DMS79 (cell line): ENCODE measurements around the gene ATP4B.

Experiments
- DNase-seq: peaks from one replicate; lab custom pipeline; 2025; lab: John Stamatoyannopoulos, UW

Gene ATP4B

DNA sequence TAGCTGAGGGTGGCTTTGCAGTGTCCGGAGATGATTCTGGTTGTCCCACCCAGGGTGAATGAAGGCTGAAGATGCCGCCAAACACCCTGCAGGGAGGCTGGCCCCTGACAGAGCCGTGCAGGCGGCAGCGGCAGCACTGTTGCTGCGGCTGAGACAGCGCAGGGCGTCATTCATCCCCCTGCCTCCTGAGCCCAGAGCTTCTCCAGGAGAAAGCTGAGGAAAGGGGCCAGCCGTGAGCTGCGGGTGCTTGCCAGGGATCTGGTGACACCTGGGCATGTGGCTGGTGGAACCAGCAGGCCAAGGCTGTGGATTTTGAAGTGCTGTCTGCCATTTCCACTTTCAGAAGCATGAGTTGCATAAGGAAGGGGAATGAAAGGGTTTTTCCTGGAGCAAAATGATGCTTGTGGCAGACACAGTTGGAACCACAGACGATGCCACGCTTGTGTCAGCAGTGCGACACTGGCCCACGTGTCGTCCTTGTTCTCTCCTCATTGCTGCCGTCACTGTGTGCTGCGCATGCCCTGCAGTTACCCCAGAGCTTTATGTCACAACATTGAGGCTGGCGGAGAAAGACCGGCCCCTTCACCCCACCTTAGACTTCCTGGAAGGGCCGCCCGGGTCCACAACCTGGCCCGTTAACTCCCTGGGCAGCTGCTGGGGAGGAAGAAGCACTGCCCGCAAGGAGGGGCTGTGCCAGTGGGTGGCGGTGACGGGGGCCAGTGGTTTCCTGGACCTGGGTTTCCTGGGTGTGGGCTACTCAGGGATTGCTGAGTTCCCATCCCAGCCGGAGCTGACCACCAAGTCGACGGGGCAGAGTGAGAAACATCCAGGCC lies 50.7 kb downstream of the ATP4B start:
- no peak for DNase-seq

DNA sequence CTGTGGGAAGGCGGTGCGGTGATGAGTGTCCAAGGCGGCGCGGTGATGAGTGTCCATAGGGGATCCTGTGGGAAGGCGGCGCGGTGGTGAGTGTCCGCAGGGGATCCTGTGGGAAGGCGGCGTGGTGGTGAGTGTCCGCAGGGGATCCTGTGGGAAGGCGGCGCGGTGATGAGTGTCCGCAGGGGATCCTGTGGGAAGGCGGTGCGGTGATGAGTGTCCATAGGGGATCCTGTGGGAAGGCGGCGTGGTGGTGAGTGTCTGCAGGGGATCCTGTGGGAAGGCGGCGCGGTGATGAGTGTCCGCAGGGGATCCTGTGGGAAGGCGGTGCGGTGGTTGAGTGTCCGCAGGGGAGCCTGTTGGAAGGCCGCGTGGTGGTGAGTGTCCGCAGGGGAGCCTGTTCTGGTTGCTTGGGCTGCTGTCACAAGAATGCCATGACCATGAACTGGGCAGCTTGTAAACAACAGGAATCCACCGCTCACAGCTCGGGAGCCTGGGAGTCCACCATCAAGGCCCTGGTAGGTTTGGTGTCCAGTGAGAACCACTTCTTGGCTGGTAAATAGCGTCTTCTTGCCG lies 52.0 kb downstream of the ATP4B start:
- no peak for DNase-seq

DNA sequence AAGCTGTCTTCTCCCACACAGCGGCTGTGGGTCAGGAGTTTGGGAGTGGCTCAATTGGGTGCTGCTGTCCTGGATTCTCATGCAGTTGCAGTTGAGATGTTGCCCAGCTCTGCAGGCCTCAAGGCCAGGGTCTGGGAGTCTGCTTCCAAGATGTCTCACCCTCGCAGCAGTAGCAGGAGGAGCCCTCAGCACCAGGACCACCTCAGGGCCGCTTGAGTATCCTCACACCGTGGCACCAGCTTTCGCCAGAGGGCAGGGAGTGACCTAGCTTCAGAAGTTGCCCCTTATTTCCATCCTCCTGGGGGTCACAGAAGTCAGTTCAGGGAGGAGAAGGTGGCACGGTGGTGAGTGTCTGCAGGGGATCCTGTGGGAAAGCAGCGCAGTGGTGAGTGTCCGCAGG lies 52.5 kb downstream of the ATP4B start:
- DNase-seq, result no peak

DNA sequence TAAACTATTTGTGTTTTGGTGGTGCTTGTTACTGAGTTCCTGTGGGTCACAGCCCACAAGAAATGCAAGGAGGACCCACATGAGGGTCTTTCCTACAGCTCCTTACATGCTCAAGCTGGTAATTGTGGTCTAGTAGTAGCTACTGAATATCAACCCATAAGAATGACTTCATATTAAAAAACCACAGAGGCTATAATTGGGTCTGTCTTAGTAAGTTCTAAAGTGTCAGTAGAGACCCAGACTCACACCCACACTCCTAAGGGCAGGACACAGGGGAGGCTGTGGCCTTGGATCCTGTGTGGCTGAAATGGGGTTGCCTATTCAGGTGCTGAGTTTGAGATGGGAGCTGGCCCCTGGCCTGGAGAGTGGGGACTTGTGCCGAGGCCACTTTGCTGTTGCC lies 53.8 kb downstream of the ATP4B start:
- DNase-seq, result no peak

DNA sequence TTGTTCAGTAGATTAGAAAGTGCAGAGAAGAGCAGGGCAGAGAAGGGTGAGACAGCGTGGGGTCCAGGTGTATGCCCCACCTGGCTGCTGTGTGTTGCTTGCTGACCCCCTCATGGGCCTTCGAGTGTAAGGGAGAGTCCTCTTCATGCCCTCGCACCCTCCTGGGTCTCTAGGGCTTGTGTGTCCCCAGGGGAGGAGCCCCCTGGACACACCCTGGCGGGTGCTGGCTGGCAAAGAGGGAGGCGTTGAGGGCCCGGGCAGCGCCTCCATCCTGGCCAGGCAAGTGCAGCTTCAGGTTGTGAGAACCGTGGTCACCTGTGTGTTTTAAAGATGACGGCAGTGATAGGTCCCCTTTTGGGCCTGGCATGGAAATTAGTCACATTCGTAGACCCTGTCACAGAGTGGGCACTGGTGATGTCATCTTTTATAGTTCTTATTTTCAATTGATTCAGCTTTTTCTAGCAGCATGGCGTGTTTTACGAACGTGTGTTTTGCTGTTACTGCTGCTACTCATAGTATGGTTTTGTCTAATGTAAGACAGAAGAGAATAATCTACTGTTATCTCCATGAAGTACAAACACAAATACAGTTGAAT lies 54.8 kb downstream of the ATP4B start:
- no peak for DNase-seq

DNA sequence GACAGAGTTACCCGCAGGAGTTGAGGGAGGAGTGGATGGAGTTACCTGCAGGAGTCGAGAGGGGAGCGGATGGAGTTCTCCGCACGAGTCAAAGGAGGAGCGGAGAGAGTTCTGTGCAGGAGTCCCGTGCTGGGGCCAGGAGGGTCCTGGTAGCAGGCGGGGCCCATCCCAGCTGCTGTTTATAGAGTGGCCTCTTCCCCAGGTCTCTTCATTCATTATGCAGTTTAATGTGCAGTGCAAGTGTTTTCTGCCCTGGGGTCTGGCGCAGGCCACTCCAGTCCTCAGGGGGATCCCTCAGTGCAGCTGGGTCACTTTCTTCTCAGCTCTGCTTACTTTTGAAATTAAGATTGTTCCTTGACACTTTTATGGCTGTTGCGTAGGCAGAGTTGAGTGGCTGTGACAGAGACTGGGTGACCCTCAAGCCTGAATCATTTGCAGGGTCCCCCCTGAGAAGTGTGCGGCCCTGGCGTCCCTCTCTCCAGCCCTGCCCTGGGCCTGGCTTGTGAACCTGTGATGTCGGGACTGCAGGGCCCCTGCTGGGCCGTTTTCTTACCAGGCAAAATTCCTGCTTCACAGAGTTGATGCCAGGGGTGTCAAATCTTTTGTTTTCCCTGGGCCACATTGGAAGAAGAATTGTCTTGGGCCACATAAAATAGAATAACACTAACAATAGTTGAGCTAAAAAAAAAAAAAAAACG lies 55.6 kb downstream of the ATP4B start:
- no peak for DNase-seq

DNA sequence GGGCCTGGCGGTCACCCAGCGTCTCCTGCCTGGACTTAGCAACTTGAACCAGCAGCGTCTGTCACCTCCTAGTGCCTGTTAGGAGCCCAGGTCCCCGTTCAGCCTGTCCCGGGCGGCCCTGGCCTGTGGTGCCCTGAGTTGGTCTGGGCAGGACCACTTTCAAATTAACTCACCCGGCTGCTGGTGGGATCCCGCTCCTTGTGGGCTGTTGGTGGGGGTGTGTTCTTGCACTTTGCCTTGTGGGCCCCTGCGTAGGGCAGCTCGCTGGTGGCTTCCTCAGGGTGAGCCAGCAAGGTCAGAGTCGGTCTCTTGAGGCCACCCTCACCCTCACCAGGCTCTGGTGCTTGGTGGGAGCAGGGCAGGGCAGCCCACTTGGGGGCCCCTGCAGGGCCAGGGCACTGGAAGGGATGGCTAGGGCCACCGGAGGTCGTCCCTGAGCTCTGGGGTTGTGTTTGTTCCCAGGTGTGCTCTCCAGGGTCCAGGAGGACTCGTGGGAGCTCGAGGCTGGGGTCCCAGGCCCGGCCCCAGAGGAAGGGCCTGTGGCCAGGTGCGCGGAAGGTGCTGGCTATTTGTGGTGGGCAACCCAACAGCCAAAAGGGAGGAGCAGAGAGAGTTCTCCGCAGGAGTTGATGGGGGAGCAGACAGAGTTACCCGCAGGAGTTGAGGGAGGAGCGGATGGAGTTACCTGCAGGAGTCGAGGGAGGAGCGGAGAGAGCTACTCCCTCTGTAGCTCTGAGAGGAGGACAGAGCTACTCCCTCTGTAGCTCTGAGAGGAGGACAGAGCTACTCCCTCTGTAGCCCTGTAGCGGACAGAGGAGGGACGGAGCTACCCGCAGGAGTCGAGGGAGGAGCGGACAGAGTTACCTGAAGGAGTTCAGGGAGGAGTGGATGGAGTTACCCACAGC lies 56.6 kb downstream of the ATP4B start:
- DNase-seq, result no peak

DNA sequence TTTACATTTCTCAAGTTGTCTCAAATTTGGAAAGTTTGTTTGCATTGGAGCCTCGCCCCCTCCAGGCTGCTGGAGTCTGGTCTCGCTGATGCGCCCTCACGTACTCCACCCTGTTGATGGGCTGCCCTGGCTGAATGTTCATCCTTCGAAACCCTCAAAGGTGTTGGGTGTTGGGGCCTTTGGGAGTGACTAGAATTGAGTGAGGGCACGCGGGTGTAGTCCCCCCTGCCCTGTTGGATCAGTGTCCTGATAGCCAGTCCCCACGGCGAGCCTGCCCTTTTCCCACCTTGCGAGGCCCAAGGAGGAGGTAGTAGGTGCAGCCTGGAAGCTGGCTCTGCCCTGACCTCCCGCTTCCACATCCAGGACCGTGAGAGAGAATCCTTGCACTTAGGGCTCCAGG lies 58.6 kb downstream of the ATP4B start:
- no peak for DNase-seq
